WTC11 (cell line): ENCODE results near the gene FYN. TPM values are rescaled to one million over a fixed set of nuclear protein-coding genes. Genes with fewer than 3 reads are reported as not detected.
A peak's percentile ranks its signal among the peaks of the same experiment; 100 is the strongest.

Experiments used
- ATAC-seq: fragments of 200-7000 bp; cut with Tn5 transposase; 2 replicates; pipeline ENCODE4 v1.10.0; 2021; ENCODE audit warnings: mild to moderate bottlenecking, moderate library complexity
- CTCF ChIA-PET: fragments of 300-600 bp; sonication (Branson Sonifier 250); formaldehyde crosslinking; loops from one replicate; lab custom pipeline; 2021; ENCODE audit warnings: antibody characterized with exemption; lab: Charles Lee
- POLR2A ChIA-PET: fragments of 350-600 bp; sonication (Branson Sonifier 250); formaldehyde crosslinking; loops from one replicate; lab custom pipeline; 2021; ENCODE audit warnings: antibody characterized with exemption; lab: Charles Lee
- DNase-seq: peaks from one replicate; pipeline ENCODE4 v3.0.0; 2021; ENCODE audit warnings: low spot score
- H3K27ac Mint-ChIP-seq: 2 replicates; pipeline ENCODE4 v1.8.0; 2021; ENCODE audit warnings: mixed read lengths
- H3K27me3 Mint-ChIP-seq: 2 replicates; pipeline ENCODE4 v1.8.0; 2021; ENCODE audit warnings: low read depth, mild to moderate bottlenecking, moderate library complexity, mixed read lengths
- H3K36me3 Mint-ChIP-seq: 2 replicates; pipeline ENCODE4 v1.8.0; 2021; ENCODE audit warnings: mixed read lengths
- H3K4me1 Mint-ChIP-seq: 2 replicates; pipeline ENCODE4 v1.8.0; 2022; ENCODE audit warnings: mixed read lengths
- H3K4me3 Mint-ChIP-seq: 2 replicates; pipeline ENCODE4 v1.8.0; 2021; ENCODE audit warnings: mild to moderate bottlenecking, moderate library complexity, mixed read lengths
- H3K9me3 Mint-ChIP-seq: 2 replicates; pipeline ENCODE4 v1.8.0; 2021; ENCODE audit warnings: mixed read lengths
- AFF4 ChIP-seq: sonication (generic); formaldehyde crosslinking; IDR thresholded peaks from 2 replicates; pipeline ENCODE4 v1.8.1; 2023; ENCODE audit warnings: mild to moderate bottlenecking, missing genetic modification reagents, borderline replicate concordance
- CREB1 ChIP-seq: sonication (generic); formaldehyde crosslinking; IDR thresholded peaks from 2 replicates; pipeline ENCODE4 v1.8.0; 2023; ENCODE audit warnings: mild to moderate bottlenecking, missing genetic modification reagents
- ETV6 ChIP-seq: sonication (generic); formaldehyde crosslinking; IDR thresholded peaks from 2 replicates; pipeline ENCODE4 v1.8.1; 2022; ENCODE audit warnings: mild to moderate bottlenecking, missing genetic modification reagents
- GABPB1 ChIP-seq: sonication (generic); formaldehyde crosslinking; IDR thresholded peaks from 2 replicates; pipeline ENCODE4 v1.8.1; 2023; ENCODE audit warnings: mild to moderate bottlenecking, missing genetic modification reagents
- IRF1 ChIP-seq: sonication (generic); formaldehyde crosslinking; IDR thresholded peaks from 2 replicates; pipeline ENCODE4 v1.8.0; 2023; ENCODE audit warnings: missing genetic modification reagents
- MXD4 ChIP-seq: fragments of 250-450 bp; sonication (Bioruptor Pico); IDR thresholded peaks from 2 replicates; pipeline ENCODE4 v1.8.0; 2021; ENCODE audit warnings: mild to moderate bottlenecking, moderate library complexity, borderline replicate concordance
- NFYB ChIP-seq: sonication (generic); formaldehyde crosslinking; conservative IDR thresholded peaks from 2 replicates; pipeline ENCODE4 v1.8.0; 2022; ENCODE audit warnings: low read depth, missing genetic modification reagents
- NR2C2 ChIP-seq: sonication (generic); formaldehyde crosslinking; IDR thresholded peaks from 2 replicates; pipeline ENCODE4 v1.8.0; 2022; ENCODE audit warnings: mild to moderate bottlenecking, missing genetic modification reagents
- OVOL2 ChIP-seq: fragments of 250-450 bp; sonication (Bioruptor Pico); IDR thresholded peaks from 2 replicates; pipeline ENCODE4 v1.9.0; 2021; ENCODE audit warnings: mild to moderate bottlenecking, borderline replicate concordance
- PREB ChIP-seq: sonication (generic); formaldehyde crosslinking; IDR thresholded peaks from 2 replicates; pipeline ENCODE4 v1.8.1; 2022; ENCODE audit warnings: mild to moderate bottlenecking, missing genetic modification reagents, moderate library complexity, borderline replicate concordance
- ZNF121 ChIP-seq: sonication (generic); formaldehyde crosslinking; IDR thresholded peaks from 2 replicates; pipeline ENCODE4 v1.8.0; 2023; ENCODE audit warnings: missing genetic modification reagents
- ZNF281 ChIP-seq: sonication (generic); formaldehyde crosslinking; IDR thresholded peaks from 2 replicates; pipeline ENCODE4 v1.8.0; 2023; ENCODE audit warnings: mild to moderate bottlenecking, missing genetic modification reagents
- ZNF317 ChIP-seq: sonication (generic); formaldehyde crosslinking; IDR thresholded peaks from 2 replicates; pipeline ENCODE4 v1.8.1; 2023; ENCODE audit warnings: low read depth, mild to moderate bottlenecking, moderate library complexity, missing genetic modification reagents, borderline replicate concordance
- ZNF425 ChIP-seq: fragments of 250-450 bp; sonication (Bioruptor Pico); conservative IDR thresholded peaks from 2 replicates; pipeline ENCODE4 v1.9.0; 2021; ENCODE audit warnings: mild to moderate bottlenecking
- total RNA-seq: library from RNA; stranded (reverse); gene quantifications from 3 replicates; pipeline ENCODE4 v1.2.3, GENCODE V29; 2021
- TF ChIP-seq, protein P1 (sequence below): sonication (generic); formaldehyde crosslinking; IDR thresholded peaks from 2 replicates; pipeline ENCODE4 v1.8.0; 2022; ENCODE audit warnings: mild to moderate bottlenecking, missing genetic modification reagents
- TF ChIP-seq, protein P2 (sequence below): sonication (generic); formaldehyde crosslinking; IDR thresholded peaks from 2 replicates; pipeline ENCODE4 v1.8.1; 2023; ENCODE audit warnings: mild to moderate bottlenecking, missing genetic modification reagents, moderate library complexity

FYN gene
- total RNA-seq, 1 experiment from 2014 or later: 63.9 TPM

DNA sequence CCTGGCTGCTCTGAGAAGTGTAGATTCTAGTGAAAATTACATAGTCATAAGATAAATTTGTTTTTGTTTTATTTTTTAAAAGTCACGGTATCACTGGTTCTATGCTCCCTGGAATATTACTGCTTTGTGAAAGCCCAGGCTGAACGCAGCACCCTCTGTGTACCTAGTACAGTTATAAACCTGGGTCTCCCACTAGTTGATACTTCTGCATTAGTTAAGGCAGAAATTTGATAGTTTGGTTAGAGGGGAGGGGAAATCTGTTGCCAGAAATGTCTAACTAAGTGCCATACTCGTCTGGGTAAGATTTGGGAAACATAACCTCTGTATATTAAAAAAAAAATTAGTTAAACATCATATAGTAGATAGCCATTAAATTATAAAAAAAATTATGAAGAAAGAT is 156.9 kb downstream of the FYN start (continued):
- no peak for TF ChIP-seq AFF4 (CRISPR knock-in tag)
- no peak for TF ChIP-seq CREB1 (CRISPR knock-in tag)
- no peak for TF ChIP-seq GABPB1 (CRISPR knock-in tag)
- TF ChIP-seq ZNF281 (CRISPR knock-in tag): no peak
- TF ChIP-seq PREB (CRISPR knock-in tag): no peak

DNA sequence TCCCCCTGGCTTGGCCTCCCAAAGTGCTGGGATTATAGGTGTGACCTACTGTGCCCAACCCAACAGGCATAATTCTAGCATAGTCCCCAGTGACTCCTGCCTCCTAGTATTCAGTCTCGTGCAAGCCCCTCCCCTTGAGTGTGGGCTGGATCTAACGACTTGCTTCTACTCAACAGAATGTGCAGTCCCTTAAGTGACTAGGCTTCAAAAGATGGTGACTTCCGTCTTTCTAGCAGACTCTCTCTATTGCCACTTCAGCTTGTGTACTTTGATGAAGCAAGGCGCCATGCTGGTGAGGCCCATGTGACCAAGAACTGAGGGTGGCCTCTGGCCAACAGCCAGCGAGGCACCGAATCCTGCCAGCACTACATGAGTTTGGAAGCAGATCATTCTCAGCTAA is 157.9 kb downstream of the FYN start:
- Mint-ChIP-seq H3K27me3 (no peaks in the 10 kb centered on the region), H3K4me3 (no peak overlapping the region), H3K4me1 (peaks cover 22% of the 10 kb centered on the region), H3K36me3 (no peaks in the 10 kb centered on the region), H3K27ac (no peak overlapping the region), H3K9me3 (no peaks in the 10 kb centered on the region)
- 0 out of 2 replicates have a peak, but pooled peaks have one; percentile 37 for TF ChIP-seq ZNF121
- TF ChIP-seq ZNF425 (CRISPR knock-in tag): no peak
- DNase-seq (no peak), ATAC-seq (no peak)
- POLR2A ChIA-PET: no interaction called here
- CTCF ChIA-PET: no interaction called here

GRCh38 chr6:111714416-111715270 is 158.6 kb downstream of the FYN start:
- H3K27ac Mint-ChIP-seq: peak overlapping the region; percentile 6; the same call in 1 of the 2 replicates
- H3K9me3 Mint-ChIP-seq: no peaks in the 10 kb centered on the region
- CTCF ChIA-PET: no interaction called here
- ATAC-seq: no peak
- no peak for DNase-seq
- H3K36me3 Mint-ChIP-seq: no peaks in the 10 kb centered on the region
- POLR2A ChIA-PET: no interaction called here
- H3K4me1 Mint-ChIP-seq: peaks cover 28% of the 10 kb centered on the region
- H3K27me3 Mint-ChIP-seq: no peaks in the 10 kb centered on the region
- H3K4me3 Mint-ChIP-seq: no peak overlapping the region
- TF ChIP-seq IRF1 (CRISPR knock-in tag) (no peak), MXD4 (no peak), GABPB1 (CRISPR knock-in tag) (no peak), NFYB (CRISPR knock-in tag) (no peak), OVOL2 (CRISPR knock-in tag) (no peak), ETV6 (CRISPR knock-in tag) (no peak), NR2C2 (no peak), ZNF317 (CRISPR knock-in tag) (no peak), ZNF425 (CRISPR knock-in tag) (no peak)
- TF ChIP-seq, protein P1, sequence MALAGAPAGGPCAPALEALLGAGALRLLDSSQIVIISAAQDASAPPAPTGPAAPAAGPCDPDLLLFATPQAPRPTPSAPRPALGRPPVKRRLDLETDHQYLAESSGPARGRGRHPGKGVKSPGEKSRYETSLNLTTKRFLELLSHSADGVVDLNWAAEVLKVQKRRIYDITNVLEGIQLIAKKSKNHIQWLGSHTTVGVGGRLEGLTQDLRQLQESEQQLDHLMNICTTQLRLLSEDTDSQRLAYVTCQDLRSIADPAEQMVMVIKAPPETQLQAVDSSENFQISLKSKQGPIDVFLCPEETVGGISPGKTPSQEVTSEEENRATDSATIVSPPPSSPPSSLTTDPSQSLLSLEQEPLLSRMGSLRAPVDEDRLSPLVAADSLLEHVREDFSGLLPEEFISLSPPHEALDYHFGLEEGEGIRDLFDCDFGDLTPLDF: no peak
- TF ChIP-seq, protein P2, sequence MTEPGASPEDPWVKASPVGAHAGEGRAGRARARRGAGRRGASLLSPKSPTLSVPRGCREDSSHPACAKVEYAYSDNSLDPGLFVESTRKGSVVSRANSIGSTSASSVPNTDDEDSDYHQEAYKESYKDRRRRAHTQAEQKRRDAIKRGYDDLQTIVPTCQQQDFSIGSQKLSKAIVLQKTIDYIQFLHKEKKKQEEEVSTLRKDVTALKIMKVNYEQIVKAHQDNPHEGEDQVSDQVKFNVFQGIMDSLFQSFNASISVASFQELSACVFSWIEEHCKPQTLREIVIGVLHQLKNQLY (CRISPR knock-in tag): no peak
